HG03025 (cell line): ENCODE measurements around the gene LRRC47.
"Not testable (repeated sequence)": the region's sequence is repeated elsewhere in the genome, so short reads cannot be mapped to it uniquely, and the experiment has no call there.

ENCODE experiments used
- ATAC-seq: cut with Tn5 transposase; IDR thresholded peaks from one replicate; pipeline ENCODE4 v1.9.1; 2021; ENCODE audit warnings: mild to moderate bottlenecking, moderate library complexity; ENCODE audit not compliant: unreplicated experiment, low FRiP score

The LRRC47 gene

DNA sequence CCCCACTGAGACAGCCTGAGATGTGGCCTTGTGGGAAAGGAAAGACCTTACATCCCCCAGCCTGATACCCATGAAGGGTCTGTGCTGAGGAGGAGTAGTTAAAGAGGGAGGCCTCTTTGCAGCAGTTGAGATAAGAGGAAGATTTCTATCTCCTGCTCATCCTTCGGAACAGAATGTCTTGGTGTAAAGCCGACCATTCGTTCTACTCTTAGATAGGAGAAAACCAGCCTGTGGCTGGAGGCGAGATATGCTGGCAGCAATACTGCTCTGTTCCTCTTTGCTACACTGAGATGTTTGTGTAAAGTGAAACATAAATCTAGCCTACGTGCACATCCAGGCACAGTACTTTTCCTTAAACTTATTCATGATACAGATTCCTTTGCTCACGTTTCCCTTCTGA lies 45.6 kb downstream of the LRRC47 start:
- no peak for ATAC-seq

GRCh38 chr1:3749512-3749911 lies 46.8 kb downstream of the LRRC47 start:
- no peak for ATAC-seq

GRCh38 chr1:3748316-3748900 lies 47.9 kb downstream of the LRRC47 start:
- not testable (repeated sequence) for ATAC-seq

DNA sequence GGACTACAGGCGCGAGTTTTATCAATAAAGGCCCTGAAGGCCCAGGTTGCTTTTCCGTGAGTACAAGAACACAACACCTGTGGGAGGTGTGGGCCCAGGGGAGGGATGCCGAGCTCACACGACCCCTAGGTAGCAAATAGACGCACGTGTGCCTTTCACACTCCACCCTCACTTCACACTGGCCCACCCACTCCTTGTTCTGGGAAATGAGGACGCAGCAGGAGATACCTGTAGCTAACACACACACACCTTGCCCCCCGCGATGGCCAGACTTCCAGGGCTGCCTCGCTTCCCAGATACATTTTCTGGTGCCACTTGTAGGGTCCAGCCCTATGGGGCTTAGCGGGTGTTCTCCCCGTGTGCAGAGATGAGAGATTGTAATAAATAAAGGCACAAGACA lies 48.4 kb downstream of the LRRC47 start:
- no peak for ATAC-seq

GRCh38 chr1:3747522-3747848 lies 48.8 kb downstream of the LRRC47 start:
- no peak for ATAC-seq

- ATAC-seq: no peak
These were observed 49.3 kb downstream of the LRRC47 start for GRCh38 chr1:3746830-3747521.

DNA sequence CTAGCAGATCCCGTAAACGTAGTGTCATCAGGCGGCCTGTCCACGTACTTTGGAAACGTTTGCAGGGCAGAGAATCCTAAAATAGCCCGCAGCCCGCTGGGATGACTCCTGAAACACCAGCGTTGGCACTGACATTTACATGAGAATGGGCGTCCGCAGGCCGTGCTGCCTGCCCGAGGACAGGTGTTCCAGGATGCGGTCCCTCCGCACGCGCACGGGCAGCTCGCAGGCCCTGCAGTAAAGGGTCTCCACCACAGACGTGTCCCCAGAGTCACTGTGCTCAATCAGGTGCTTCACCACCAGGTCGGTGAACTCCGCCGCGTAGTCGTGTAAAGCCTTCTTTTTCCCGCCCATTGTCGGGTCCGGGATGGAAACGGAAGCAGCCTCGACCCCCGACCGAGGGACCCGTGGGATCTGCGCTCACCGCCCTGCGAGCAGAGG lies 49.9 kb downstream of the LRRC47 start:
- ATAC-seq: no peak

DNA sequence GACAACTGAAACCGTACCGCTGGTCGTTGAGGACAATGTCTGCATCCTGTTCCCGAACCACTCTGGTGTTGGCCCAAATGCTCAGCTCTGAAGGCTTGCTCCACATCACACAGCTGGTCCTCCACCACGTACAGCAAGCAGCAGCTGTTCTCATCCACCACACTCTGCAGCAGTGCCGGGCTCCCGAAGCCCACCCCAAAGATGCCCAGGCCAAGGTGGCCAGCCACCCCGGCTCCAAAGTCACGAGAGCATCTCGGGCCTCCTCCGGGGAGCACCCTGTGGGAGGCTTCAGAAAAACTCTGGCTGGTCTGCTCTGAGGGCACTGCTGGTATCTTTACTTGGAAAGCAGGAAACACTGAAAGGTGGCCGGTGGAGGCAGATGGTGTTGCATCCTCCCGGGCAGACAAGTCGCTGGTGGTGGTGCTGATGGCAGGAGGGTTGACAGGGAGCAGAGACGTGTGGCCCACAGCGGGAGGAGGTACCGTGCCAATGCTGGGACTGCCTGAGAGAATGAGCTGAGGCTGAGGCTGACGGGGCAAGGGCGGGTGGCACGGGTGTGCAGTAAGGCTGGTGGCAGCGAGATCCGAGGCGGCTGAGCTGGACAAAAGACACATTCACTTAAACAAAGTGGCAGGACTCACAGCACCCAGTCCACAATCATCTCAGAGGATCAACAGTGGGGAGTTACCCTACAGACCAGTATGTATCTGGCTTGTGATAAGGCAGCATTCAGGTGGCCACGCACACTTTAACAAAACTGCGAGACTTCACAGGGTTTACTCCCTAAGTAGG lies 50.5 kb downstream of the LRRC47 start:
- no peak for ATAC-seq

GRCh38 chr1:3745071-3745470 lies 51.2 kb downstream of the LRRC47 start:
- ATAC-seq: no peak

DNA sequence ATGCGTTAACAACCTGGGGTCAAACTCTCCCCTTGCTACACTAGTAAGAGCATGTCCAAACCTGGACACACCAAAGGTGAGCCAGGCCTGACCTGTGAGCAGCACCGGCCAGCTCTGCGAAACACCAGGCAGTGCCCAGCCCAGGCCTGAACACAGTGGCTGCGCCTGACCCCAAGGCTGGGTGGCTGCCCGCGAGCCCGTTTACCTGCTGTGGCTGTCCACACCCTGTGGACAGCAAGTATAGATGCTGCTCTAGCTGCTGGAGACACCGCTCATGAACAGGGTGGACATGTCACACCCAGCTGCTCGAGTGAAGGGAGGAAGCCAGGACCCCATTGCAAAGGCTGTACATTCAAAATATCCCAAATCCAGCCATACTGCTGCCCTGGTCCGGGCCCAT lies 51.7 kb downstream of the LRRC47 start:
- no peak for ATAC-seq

GRCh38 chr1:3743826-3744225 lies 52.5 kb downstream of the LRRC47 start:
- ATAC-seq: no peak

DNA sequence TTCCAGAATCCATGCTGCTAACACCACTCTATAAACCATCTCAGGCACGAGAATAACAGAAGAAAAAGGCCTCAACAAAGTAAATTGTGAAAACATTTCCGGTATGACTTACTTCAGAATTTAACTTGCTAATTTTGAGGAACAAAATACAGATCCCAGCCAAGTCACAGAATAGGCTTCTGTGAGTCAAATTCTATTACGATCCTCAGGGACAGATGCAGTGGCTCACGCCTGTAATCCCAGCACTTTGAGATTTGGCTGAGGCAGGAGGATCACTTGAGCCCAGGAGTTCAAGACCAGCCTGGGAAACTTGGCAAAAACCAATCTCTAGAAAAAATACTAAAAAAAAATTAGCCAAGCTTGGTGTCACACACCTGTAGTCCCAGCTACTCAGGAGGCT lies 52.9 kb downstream of the LRRC47 start:
- ATAC-seq: no peak

GRCh38 chr1:3742439-3743298 lies 53.6 kb downstream of the LRRC47 start:
- no peak for ATAC-seq

- no peak for ATAC-seq
These were observed 54.5 kb downstream of the LRRC47 start for GRCh38 chr1:3741566-3742438.

GRCh38 chr1:3740752-3741151 lies 55.5 kb downstream of the LRRC47 start:
- ATAC-seq: no peak

GRCh38 chr1:3740042-3740441 lies 56.3 kb downstream of the LRRC47 start:
- ATAC-seq: no peak

GRCh38 chr1:3738943-3739342 lies 57.4 kb downstream of the LRRC47 start:
- ATAC-seq: no peak

DNA sequence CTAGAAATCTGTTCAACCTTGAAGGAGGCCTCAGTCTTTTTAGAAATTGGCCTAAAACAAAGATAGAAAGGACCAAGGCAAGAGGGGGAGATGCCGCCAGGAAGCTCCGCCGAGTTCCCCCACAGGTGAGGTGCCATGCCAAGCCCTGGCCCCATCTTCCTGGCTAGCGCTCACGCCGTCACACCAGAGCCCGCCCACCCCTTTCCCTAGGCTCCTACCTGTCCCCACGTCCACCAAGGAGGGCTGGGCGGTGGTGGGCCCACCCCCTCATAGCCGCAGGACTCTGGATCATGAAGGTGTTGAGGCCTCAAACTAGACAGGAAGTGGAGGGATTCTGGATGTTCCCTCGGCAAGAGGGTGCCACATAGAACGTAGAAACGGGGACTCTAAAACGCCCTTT lies 59.6 kb downstream of the LRRC47 start:
- no peak for ATAC-seq

GRCh38 chr1:3736131-3736561 lies 60.2 kb downstream of the LRRC47 start:
- no peak for ATAC-seq

GRCh38 chr1:3735688-3736087 lies 60.6 kb downstream of the LRRC47 start:
- ATAC-seq: no peak
